RWPE2 (cell line): ENCODE results near the gene SPECC1L.

Experiments
- ATAC-seq: fragments of 200-7000 bp; cut with Tn5 transposase; 3 replicates; pipeline ENCODE4 v1.9.1; 2021; ENCODE audit warnings: low read depth
- DNase-seq: peaks from one replicate; pipeline ENCODE4 v3.0.0-alpha.2; 2020; ENCODE audit warnings: low spot score
- H3K27ac ChIP-seq: fragments of 450-650 bp; 2 replicates; pipeline ENCODE4 v1.5.1; 2017; ENCODE audit warnings: mild to moderate bottlenecking; ENCODE audit not compliant: poor library complexity, severe bottlenecking
- H3K27me3 ChIP-seq: fragments of 250-450 bp; sonication (Bioruptor Pico); 2 replicates; pipeline ENCODE4 v1.5.1; 2021; ENCODE audit warnings: mild to moderate bottlenecking, moderate library complexity; ENCODE audit not compliant: insufficient read depth, poor library complexity, severe bottlenecking
- H3K36me3 ChIP-seq: fragments of 250-450 bp; sonication (Bioruptor Pico); 2 replicates; pipeline ENCODE4 v1.5.1; 2020; ENCODE audit warnings: low read depth, mild to moderate bottlenecking, moderate library complexity
- H3K4me1 ChIP-seq: fragments of 250-450 bp; sonication (Bioruptor Pico); 2 replicates; pipeline ENCODE4 v1.5.1; 2021; ENCODE audit warnings: mild to moderate bottlenecking, moderate library complexity; ENCODE audit not compliant: insufficient read depth, poor library complexity, severe bottlenecking
- H3K4me3 ChIP-seq: fragments of 250-450 bp; sonication (Bioruptor Pico); 2 replicates; pipeline ENCODE4 v1.5.1; 2021; ENCODE audit warnings: mild to moderate bottlenecking, moderate library complexity; ENCODE audit not compliant: severe bottlenecking
- H3K9me3 ChIP-seq: fragments of 250-450 bp; sonication (Bioruptor Pico); 2 replicates; pipeline ENCODE4 v1.5.1; 2021; ENCODE audit warnings: mild to moderate bottlenecking, moderate library complexity; ENCODE audit not compliant: severe bottlenecking
- TF ChIP-seq, protein P1 (sequence below): fragments of 450-650 bp; IDR thresholded peaks from one replicate; pipeline ENCODE4 v1.5.1; 2017; ENCODE audit warnings: mild to moderate bottlenecking, moderate library complexity; ENCODE audit not compliant: poor library complexity, severe bottlenecking

SPECC1L gene

DNA sequence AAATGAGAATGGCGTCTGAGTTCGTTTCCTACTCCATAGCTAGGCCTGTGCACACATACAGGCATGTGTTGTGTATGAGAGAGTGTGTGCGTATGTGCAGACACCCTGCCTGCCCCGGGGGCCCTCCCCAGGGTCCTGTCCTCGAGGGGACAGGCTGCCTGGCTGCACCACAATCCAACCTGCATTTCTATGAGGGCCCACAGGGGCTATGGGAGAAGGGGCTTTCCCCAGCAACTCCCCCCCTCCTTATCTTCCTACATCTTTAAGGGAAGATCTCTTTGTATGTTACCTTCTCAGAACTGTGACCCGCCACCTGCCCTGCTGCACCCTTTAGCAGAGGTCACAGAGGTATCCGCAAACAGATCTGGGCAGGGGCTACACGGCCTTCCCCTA, 171.7 kb downstream of the SPECC1L start:
- Histone ChIP-seq H3K4me3 (no peak overlapping the region), H3K9me3 (no peaks in the 10 kb centered on the region), H3K36me3 (no peaks in the 10 kb centered on the region), H3K4me1 (no peaks in the 10 kb centered on the region), H3K27ac (no peak overlapping the region), H3K27me3 (no peaks in the 10 kb centered on the region)
- DNase-seq, result peak; percentile 27
- no peak for ATAC-seq
- TF ChIP-seq, protein P1, sequence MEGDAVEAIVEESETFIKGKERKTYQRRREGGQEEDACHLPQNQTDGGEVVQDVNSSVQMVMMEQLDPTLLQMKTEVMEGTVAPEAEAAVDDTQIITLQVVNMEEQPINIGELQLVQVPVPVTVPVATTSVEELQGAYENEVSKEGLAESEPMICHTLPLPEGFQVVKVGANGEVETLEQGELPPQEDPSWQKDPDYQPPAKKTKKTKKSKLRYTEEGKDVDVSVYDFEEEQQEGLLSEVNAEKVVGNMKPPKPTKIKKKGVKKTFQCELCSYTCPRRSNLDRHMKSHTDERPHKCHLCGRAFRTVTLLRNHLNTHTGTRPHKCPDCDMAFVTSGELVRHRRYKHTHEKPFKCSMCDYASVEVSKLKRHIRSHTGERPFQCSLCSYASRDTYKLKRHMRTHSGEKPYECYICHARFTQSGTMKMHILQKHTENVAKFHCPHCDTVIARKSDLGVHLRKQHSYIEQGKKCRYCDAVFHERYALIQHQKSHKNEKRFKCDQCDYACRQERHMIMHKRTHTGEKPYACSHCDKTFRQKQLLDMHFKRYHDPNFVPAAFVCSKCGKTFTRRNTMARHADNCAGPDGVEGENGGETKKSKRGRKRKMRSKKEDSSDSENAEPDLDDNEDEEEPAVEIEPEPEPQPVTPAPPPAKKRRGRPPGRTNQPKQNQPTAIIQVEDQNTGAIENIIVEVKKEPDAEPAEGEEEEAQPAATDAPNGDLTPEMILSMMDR, result no peak

DNA sequence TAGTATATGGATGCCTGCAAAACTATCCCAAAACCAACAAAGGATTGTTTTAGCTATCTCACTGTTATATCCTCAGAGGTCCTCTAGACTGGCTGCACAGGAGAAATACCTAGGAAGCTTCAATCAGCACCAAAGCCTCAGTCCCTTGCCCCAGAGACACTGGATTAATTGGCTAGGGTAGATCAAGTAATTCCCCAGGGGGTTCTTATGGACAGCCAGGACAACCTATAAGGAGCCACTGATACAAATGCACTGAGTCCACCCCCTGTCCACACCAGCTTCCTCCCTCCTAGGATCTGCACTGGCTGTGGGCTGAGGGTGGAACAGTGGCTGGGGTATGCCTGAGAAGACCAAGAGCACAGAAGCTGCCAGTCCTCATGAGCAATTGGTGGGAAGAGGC, 173.0 kb downstream of the SPECC1L start:
- H3K36me3 ChIP-seq, result no peaks in the 10 kb centered on the region
- no peaks in the 10 kb centered on the region for H3K9me3 ChIP-seq
- ATAC-seq, result no peak
- TF ChIP-seq, protein P1, result no peak
- peak; percentile 7 for DNase-seq
- no peak overlapping the region for H3K27ac ChIP-seq
- no peak overlapping the region for H3K4me3 ChIP-seq
- no peaks in the 10 kb centered on the region for H3K4me1 ChIP-seq
- H3K27me3 ChIP-seq, result no peaks in the 10 kb centered on the region

DNA sequence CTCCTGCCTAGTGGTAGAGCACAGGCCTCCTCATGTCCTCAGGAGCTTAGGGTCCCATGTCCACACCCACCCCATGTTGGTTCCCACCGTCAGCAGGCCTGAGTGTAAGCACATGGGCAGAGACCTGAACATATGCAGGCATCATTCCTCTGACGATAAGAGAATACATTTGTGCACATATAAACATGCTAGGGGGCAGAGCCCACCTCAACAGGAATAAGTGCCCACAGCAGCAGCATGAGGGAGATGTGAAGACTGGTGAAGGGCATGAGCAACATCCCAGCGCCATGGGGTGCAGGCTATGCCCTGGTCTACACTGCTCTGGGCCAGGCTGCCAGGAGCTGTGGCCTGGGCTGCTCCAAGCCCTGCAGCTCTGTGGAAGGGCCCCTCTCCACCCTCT, 173.6 kb downstream of the SPECC1L start:
- H3K36me3 ChIP-seq, result no peaks in the 10 kb centered on the region
- ATAC-seq (no peak; the same call in 2 of the 3 replicates), DNase-seq (peak; percentile 25)
- no peaks in the 10 kb centered on the region for H3K27me3 ChIP-seq
- no peak overlapping the region for H3K4me3 ChIP-seq
- no peaks in the 10 kb centered on the region for H3K4me1 ChIP-seq
- TF ChIP-seq, protein P1, result no peak
- no peaks in the 10 kb centered on the region for H3K9me3 ChIP-seq
- H3K27ac ChIP-seq, result no peak overlapping the region

DNA sequence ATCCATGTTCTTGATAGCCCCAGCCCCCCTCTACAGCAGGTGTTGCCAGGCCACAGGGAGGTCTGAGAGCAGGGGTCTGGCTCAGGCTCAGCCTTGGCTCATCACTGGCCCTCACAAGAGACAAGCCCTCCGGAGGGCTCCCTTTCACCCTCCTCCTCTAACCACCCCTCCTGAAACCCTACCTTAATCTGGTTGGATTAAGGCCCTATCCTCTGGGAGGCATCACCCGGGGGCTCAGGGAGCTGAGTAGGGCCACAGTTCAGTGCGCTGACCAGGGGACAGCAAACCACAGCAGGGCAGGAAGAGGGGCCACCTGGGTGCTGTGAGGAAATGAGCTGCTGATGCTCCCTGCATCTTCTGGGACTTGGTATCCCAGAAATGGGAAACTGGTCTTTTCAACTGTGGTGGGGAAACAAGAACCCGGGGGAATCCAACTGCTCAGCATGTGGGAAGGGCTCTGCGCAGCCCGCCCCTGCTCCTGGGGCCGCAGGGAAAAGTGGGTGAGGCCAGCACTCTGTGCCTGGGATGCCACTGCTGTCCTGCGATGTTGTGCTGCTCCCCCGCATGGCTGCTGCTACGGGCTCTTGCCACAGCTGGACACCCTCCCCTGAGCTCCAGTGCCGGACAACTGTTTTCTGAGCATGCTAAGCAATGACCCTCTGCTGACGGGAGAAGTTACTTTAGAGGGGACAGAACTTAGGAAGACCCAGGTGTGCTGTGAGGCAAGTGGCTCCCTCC, 174.3 kb downstream of the SPECC1L start:
- no peak overlapping the region for H3K27ac ChIP-seq
- no peak for ATAC-seq

More for the DNA sequence above, 174.3 kb downstream of the SPECC1L start:
- TF ChIP-seq, protein P1, result no peak
- Histone ChIP-seq H3K27me3 (no peaks in the 10 kb centered on the region), H3K4me1 (no peaks in the 10 kb centered on the region), H3K9me3 (no peaks in the 10 kb centered on the region), H3K36me3 (no peaks in the 10 kb centered on the region), H3K4me3 (no peak overlapping the region)
- DNase-seq, result peak; percentile 15
